GM18870 (cell line): ENCODE measurements around the gene FCGR1A.
"Not testable (repeated sequence)": the region's sequence is repeated elsewhere in the genome, so short reads cannot be mapped to it uniquely, and the experiment has no call there.

Experiments
- ATAC-seq: cut with Tn5 transposase; IDR thresholded peaks from one replicate; pipeline ENCODE4 v1.9.1; 2021; ENCODE audit warnings: moderate library complexity; ENCODE audit not compliant: unreplicated experiment

FCGR1A gene

DNA sequence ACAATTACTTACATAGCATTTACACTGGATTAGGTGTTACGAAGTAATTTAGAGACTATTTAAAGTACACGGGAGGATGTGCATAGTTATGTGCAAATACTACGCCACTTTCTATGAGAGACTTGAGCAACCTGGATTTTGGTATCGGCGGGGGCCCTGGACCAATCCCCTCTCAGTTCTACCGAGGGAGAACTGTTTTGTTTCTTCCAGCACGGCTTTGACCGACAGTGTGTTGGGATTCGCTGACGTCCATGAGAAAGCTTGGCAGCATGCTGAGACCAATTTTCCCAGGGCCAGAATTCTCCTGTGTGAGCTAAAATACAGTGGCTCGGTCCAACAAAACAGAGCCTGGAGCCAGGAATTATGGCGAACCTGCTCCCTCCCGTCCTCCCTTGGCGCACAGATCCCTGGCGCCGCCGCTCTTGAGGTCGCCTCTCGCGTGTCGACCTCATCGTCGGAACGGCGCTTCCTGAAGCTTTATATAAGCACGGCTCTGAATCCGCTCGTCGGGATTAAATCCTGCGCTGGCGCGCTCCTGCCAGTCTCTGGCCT is 49.3 kb downstream of the FCGR1A start:
- ATAC-seq = not testable (repeated sequence)

DNA sequence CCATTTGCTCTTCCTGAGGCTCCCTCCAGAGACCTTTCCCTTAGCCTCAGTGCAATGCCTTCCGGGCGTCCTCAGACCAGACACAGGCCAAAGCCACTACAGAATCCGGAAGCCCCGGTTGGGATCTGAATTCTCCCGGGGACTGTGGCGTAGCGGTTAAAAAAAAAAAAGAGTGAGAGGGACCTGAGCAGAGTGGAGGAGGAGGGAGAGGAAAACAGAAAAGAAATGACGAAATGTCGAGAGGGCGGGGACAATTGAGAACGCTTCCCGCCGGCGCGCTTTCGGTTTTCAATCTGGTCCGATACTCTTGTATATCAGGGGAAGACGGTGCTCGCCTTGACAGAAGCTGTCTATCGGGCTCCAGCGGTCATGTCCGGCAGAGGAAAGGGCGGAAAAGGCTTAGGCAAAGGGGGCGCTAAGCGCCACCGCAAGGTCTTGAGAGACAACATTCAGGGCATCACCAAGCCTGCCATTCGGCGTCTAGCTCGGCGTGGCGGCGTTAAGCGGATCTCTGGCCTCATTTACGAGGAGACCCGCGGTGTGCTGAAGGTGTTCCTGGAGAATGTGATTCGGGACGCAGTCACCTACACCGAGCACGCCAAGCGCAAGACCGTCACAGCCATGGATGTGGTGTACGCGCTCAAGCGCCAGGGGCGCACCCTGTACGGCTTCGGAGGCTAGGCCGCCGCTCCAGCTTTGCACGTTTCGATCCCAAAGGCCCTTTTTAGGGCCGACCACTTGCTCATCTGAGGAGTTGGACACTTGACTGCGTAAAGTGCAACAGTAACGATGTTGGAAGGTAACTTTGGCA is 50.0 kb downstream of the FCGR1A start:
- peak; percentile 59 for ATAC-seq

DNA sequence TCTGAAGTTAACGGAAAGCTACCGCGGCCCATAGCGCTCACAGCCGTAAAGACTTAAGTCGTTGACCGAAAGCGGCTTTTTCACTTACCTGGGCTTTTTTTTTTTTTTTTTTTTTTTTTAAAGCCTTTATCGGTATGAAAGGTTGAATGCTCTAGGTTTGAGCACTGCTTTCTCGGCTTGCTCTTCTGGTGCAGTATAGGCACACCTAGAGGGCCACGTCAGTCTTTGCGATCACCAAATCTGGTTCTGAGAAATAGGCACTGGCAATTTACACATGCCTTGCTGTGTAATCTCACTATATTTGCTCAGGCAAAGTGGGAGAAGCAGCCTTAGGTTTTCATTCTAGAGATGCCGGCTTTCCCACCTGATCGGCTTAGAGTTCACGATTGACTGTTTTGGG is 50.6 kb downstream of the FCGR1A start:
- not testable (repeated sequence) for ATAC-seq

DNA sequence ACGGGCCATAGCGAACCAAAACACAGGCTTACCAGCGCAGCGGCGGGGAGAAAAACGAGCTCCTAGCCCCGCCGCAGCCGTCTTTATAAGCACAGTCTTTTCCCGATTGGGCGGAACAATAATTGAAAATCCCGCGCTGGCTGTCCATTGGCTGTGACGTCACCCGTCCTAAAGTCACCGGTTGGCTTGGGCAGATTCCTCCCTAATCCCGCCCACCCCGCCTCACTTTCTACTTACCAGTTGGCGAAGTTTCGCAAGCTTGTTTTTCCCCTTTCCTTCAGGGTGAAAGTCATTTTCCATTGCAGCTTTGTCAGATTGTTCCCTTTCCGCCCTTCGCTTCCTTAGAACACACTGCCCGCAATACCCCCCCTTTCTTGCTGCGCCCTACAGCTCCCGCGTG is 58.7 kb downstream of the FCGR1A start:
- ATAC-seq = peak; percentile 23
